HEK293 (cell line): Measurements from ENCODE around the gene PLP2.

Experiments
- CTCF ChIA-PET: fragments of 350-600 bp; formaldehyde crosslinking; extraction: SDS; loops from one replicate; lab custom pipeline; 2021; ENCODE audit warnings: antibody characterized with exemption; lab: Yijun Ruan, JAX
- POLR2A ChIA-PET: fragments of 300-600 bp; formaldehyde crosslinking; extraction: SDS; loops from one replicate; lab custom pipeline; 2020; ENCODE audit warnings: antibody characterized with exemption, inconsistent platforms; lab: Yijun Ruan, JAX
- H3K27ac ChIP-seq: fragments of 200-500 bp; sonication (Bioruptor generic); 2 replicates; pipeline ENCODE4 v1.5.1; 2014; ENCODE audit warnings: low read depth, low read length, control low read depth, inconsistent platforms; ENCODE audit errors: extremely low read depth
- H3K36me3 ChIP-seq, 2 experiments: fragments of 200-500 bp in 1 of 2; sonication (Bioruptor generic) in 1 of 2; 1 replicate in 1 of 2; 2 replicates in 1 of 2; pipeline ENCODE4 v1.5.1; 2014 to 2017; ENCODE audit warnings: inconsistent platforms in 2 of 2, low read length in 2 of 2; ENCODE audit not compliant: control insufficient read depth in 2 of 2, insufficient read depth in 1 of 2
- H3K4me1 ChIP-seq: fragments of 200-500 bp; sonication (Bioruptor generic); 2 replicates; pipeline ENCODE4 v1.5.1; 2014; ENCODE audit warnings: mild to moderate bottlenecking, low read length, inconsistent platforms; ENCODE audit not compliant: control insufficient read depth, insufficient read depth
- H3K4me3 ChIP-seq: 2 replicates; pipeline ENCODE4 v1.5.1; 2011; ENCODE audit warnings: low read depth, mild to moderate bottlenecking, control low read depth, low read length, moderate library complexity
- H3K9me3 ChIP-seq: fragments of 200-500 bp; sonication (Bioruptor generic); 2 replicates; pipeline ENCODE4 v1.5.1; 2014; ENCODE audit warnings: low read depth, low read length, inconsistent platforms; ENCODE audit not compliant: control insufficient read depth, insufficient read depth
- BCL11A ChIP-seq: fragments of 450-650 bp; formaldehyde crosslinking; IDR thresholded peaks from 2 replicates; pipeline ENCODE4 v1.5.1; 2016; ENCODE audit warnings: low read depth, missing biosample characterization, missing genetic modification characterization
- EGR2 ChIP-seq: fragments of 450-650 bp; formaldehyde crosslinking; IDR thresholded peaks from 2 replicates; pipeline ENCODE4 v1.5.1; 2016; ENCODE audit warnings: low read depth, missing biosample characterization, missing genetic modification characterization
- KLF1 ChIP-seq: fragments of 450-650 bp; formaldehyde crosslinking; IDR thresholded peaks from 2 replicates; pipeline ENCODE4 v1.5.1; 2016; ENCODE audit warnings: missing biosample characterization, missing genetic modification characterization
- MYNN ChIP-seq: fragments of 450-650 bp; formaldehyde crosslinking; IDR thresholded peaks from 2 replicates; pipeline ENCODE4 v1.5.1; 2016; ENCODE audit warnings: missing biosample characterization, missing genetic modification characterization, borderline replicate concordance
- SP7 ChIP-seq: fragments of 450-650 bp; formaldehyde crosslinking; IDR thresholded peaks from 2 replicates; pipeline ENCODE4 v1.5.1; 2016; ENCODE audit warnings: missing biosample characterization, missing genetic modification characterization
- TRIM28 ChIP-seq: IDR thresholded peaks from 2 replicates; pipeline ENCODE4 v1.6.1; 2011; ENCODE audit warnings: low read length, control low read depth, borderline replicate concordance
- WT1 ChIP-seq: fragments of 450-650 bp; formaldehyde crosslinking; IDR thresholded peaks from 2 replicates; pipeline ENCODE4 v1.5.1; 2016; ENCODE audit warnings: missing biosample characterization, missing genetic modification characterization
- ZBTB20 ChIP-seq: fragments of 450-650 bp; formaldehyde crosslinking; IDR thresholded peaks from 2 replicates; pipeline ENCODE4 v1.5.1; 2016; ENCODE audit warnings: missing biosample characterization, missing genetic modification characterization
- ZBTB48 ChIP-seq: fragments of 450-650 bp; formaldehyde crosslinking; IDR thresholded peaks from 2 replicates; pipeline ENCODE4 v1.5.1; 2016; ENCODE audit warnings: missing biosample characterization, missing genetic modification characterization
- ZFHX2 ChIP-seq: fragments of 450-650 bp; formaldehyde crosslinking; conservative IDR thresholded peaks from 2 replicates; pipeline ENCODE4 v1.5.1; 2016; ENCODE audit warnings: missing biosample characterization, missing genetic modification characterization
- ZIC2 ChIP-seq: fragments of 450-650 bp; formaldehyde crosslinking; IDR thresholded peaks from 2 replicates; pipeline ENCODE4 v1.5.1; 2016; ENCODE audit warnings: missing biosample characterization, missing genetic modification characterization
- ZNF514 ChIP-seq: fragments of 450-650 bp; formaldehyde crosslinking; IDR thresholded peaks from 2 replicates; pipeline ENCODE4 v1.5.1; 2016; ENCODE audit warnings: missing biosample characterization, missing genetic modification characterization
- ZNF664 ChIP-seq: fragments of 450-650 bp; formaldehyde crosslinking; IDR thresholded peaks from 2 replicates; pipeline ENCODE4 v1.5.1; 2016; ENCODE audit warnings: missing biosample characterization, missing genetic modification characterization
- ZNF777 ChIP-seq: fragments of 450-650 bp; formaldehyde crosslinking; IDR thresholded peaks from 2 replicates; pipeline ENCODE4 v1.5.1; 2017; ENCODE audit warnings: missing biosample characterization, missing genetic modification characterization, borderline replicate concordance
- ZSCAN30 ChIP-seq: fragments of 450-650 bp; IDR thresholded peaks from 2 replicates; pipeline ENCODE4 v1.5.1; 2018; ENCODE audit warnings: missing biosample characterization, mild to moderate bottlenecking, missing genetic modification characterization, moderate library complexity
- TF ChIP-seq, protein P1 (sequence below): fragments of 450-650 bp; formaldehyde crosslinking; IDR thresholded peaks from 2 replicates; pipeline ENCODE4 v1.5.1; 2017; ENCODE audit warnings: missing biosample characterization, missing genetic modification characterization
- TF ChIP-seq, protein P2 (sequence below): fragments of 450-650 bp; formaldehyde crosslinking; IDR thresholded peaks from 2 replicates; pipeline ENCODE4 v1.5.1; 2016; ENCODE audit warnings: missing biosample characterization, missing genetic modification characterization
- TF ChIP-seq, protein P3 (sequence below): fragments of 450-650 bp; formaldehyde crosslinking; IDR thresholded peaks from 2 replicates; pipeline ENCODE4 v1.5.1; 2016; ENCODE audit warnings: missing biosample characterization, missing genetic modification characterization

The PLP2 gene

DNA sequence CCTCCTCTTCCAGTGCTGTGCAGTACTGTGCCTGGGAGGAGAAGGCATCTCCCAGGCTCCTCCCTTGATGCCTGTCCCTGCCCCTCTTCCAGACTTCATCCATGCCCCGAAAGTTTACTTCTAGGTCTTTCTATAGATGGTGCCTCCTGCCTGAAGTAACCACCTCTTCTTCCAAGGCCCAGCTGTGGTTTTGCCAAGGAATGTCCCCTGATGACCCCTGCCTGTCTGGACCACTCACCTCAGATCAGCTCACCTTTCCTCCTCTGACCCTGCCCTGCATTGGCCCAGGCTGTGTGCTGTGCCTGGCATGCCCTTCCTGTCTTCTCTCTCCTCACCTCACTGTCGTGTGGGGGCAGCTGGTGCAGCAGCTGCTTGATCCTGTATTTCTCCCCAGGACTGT, 7.7 kb downstream of the PLP2 start (continued):
- TF ChIP-seq ZSCAN30 (tag by site-specific recombination): no peak

DNA sequence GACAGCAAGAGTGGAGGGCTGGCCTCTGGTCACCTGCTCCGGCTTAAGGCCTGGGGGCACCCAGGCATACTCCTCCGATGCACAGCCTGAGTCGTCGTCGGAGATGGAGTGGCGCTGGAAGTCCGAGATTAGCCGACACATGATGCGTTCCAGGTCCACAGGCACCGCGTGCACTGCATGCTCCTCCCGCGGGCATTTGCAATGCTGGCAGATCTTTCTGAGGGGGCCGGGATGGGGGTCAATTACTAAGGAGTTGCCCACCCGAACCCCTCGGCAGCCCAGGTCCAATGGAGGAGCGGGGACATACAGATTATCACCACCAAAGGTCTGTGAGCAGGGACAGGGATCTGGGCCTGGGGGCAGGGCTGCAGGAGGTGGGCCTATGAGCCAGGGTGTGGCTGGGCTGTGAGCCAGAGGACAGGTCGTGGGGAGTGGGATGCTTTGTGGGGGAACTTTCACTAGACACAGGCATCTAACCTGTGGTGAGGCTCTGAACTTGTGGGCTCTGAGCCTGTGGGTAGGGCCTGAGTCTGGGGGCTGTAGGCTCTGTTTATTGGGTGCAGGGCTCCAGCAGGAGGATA, 12.1 kb downstream of the PLP2 start:
- Histone ChIP-seq H3K36me3 (peaks cover 10 to 35% of the 10 kb centered on the region in 2 experiments; a peak in 2 of 3 replicates), H3K4me1 (peaks cover 2% of the 10 kb centered on the region; the same call in 1 of the 2 replicates), H3K27ac (no peak overlapping the region)
- CTCF ChIA-PET: interaction anchor here (0.6 to 1.1 kb wide), 3 partner anchors 9 to 1656 kb away, joined by 3 to 5 read pairs (median 3); no protein-coding TSS in a partner anchor
- TF ChIP-seq ZFHX2 (tag by site-specific recombination) (0 out of 2 replicates have a peak, but pooled peaks have one; percentile 10), ZNF664 (tag by site-specific recombination) (no peak), BCL11A (tag by site-specific recombination) (no peak), KLF1 (tag by site-specific recombination) (peak; percentile 40; the same call in 1 of the 2 replicates), EGR2 (tag by site-specific recombination) (peak; percentile 19; the same call in 1 of the 2 replicates)
- TF ChIP-seq, all 188 proteins: peak for 3
- POLR2A ChIA-PET: interaction anchor here (0.9 to 2.8 kb wide), 6 partner anchors 12 to 104 kb away, joined by 3 to 18 read pairs (median 5); partner anchors contain the start of genes PLP2, PPP1R3F and WDR45
- Histone ChIP-seq H3K4me3 (0 out of 2 replicates have a peak overlapping the region, but pooled peaks have one; percentile 2), H3K9me3 (no peaks in the 10 kb centered on the region)

DNA sequence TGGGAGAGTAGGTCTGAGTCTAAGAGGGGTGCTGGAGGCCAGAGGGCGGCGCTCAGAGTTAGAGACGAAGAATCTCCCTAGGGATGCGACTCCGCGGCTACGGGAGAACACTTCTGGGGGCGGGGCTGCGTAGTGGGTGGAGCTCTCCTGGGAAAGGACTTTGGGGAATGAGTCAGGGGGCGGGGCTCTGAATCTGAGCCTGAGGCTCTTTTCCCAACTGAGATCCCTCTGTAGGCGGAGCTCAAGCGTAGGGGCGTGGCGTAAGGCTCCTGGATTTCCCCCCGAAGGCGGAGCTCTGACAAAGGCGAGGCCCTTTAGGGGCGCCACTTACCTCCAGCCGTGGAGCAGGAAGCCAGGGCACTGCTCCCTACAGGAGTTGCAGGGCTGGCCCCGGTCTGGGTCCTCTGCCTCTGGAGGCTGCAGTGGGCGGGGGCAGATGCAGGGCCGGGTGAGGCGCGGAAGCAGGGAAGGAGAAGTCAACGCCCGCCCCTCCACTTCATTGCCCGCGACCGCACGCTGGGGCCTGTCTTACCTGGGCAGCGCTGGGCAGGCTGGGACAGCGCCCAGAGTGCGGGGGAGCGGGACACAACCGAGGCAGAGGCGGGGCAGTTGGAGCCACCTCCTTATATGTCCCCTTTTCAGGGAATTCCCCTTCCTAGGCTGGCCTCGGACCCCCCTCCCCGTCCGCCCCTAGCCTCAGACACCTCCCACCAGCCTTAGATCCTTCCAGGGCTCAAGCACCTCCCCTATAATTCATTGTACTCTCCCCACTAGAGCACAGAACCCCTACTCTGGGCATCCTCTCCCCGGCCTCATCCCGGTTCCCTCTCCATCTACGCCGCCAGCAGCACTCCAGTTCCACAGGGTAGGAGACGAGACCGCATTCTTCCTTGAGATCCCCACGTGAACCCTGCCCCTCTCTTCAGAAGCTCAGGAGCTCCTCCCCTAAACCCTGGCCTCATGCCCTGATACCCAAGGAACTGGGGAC, 12.9 kb downstream of the PLP2 start:
- Histone ChIP-seq H3K36me3 (peaks cover 10 to 27% of the 10 kb centered on the region in 2 experiments; a peak in 2 of 3 replicates), H3K9me3 (no peaks in the 10 kb centered on the region), H3K4me1 (peaks cover 2% of the 10 kb centered on the region; the same call in 1 of the 2 replicates), H3K27ac (peak overlapping the region; percentile 64), H3K4me3 (peak overlapping the region; percentile 28)
- ChIA-PET CTCF (interaction anchor here (0.6 to 1.1 kb wide), 3 partner anchors 8 to 1655 kb away, joined by 3 to 5 read pairs (median 3); no protein-coding TSS in a partner anchor), POLR2A (interaction anchor here (0.6 to 2.8 kb wide), 7 partner anchors 13 to 213 kb away, joined by 3 to 18 read pairs (median 4); partner anchors contain the start of genes KCND1, PLP2, PPP1R3F and WDR45)
- TF ChIP-seq WT1 (tag by site-specific recombination) (peak; percentile 22; the same call in 1 of the 2 replicates), SP7 (tag by site-specific recombination) (peak; percentile 67), ZNF514 (tag by site-specific recombination) (no peak), ZIC2 (tag by site-specific recombination) (peak; percentile 67), ZNF777 (tag by site-specific recombination) (no peak), ZBTB20 (tag by site-specific recombination) (peak; percentile 89), TRIM28 (no peak), ZBTB48 (peak; percentile 61), MYNN (tag by site-specific recombination) (no peak)
- TF ChIP-seq, protein P1, sequence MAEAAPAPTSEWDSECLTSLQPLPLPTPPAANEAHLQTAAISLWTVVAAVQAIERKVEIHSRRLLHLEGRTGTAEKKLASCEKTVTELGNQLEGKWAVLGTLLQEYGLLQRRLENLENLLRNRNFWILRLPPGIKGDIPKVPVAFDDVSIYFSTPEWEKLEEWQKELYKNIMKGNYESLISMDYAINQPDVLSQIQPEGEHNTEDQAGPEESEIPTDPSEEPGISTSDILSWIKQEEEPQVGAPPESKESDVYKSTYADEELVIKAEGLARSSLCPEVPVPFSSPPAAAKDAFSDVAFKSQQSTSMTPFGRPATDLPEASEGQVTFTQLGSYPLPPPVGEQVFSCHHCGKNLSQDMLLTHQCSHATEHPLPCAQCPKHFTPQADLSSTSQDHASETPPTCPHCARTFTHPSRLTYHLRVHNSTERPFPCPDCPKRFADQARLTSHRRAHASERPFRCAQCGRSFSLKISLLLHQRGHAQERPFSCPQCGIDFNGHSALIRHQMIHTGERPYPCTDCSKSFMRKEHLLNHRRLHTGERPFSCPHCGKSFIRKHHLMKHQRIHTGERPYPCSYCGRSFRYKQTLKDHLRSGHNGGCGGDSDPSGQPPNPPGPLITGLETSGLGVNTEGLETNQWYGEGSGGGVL (tag by site-specific recombination): peak; percentile 80
- TF ChIP-seq, protein P2, sequence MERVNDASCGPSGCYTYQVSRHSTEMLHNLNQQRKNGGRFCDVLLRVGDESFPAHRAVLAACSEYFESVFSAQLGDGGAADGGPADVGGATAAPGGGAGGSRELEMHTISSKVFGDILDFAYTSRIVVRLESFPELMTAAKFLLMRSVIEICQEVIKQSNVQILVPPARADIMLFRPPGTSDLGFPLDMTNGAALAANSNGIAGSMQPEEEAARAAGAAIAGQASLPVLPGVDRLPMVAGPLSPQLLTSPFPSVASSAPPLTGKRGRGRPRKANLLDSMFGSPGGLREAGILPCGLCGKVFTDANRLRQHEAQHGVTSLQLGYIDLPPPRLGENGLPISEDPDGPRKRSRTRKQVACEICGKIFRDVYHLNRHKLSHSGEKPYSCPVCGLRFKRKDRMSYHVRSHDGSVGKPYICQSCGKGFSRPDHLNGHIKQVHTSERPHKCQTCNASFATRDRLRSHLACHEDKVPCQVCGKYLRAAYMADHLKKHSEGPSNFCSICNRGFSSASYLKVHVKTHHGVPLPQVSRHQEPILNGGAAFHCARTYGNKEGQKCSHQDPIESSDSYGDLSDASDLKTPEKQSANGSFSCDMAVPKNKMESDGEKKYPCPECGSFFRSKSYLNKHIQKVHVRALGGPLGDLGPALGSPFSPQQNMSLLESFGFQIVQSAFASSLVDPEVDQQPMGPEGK (tag by site-specific recombination): peak; percentile 84
- TF ChIP-seq, protein P3, sequence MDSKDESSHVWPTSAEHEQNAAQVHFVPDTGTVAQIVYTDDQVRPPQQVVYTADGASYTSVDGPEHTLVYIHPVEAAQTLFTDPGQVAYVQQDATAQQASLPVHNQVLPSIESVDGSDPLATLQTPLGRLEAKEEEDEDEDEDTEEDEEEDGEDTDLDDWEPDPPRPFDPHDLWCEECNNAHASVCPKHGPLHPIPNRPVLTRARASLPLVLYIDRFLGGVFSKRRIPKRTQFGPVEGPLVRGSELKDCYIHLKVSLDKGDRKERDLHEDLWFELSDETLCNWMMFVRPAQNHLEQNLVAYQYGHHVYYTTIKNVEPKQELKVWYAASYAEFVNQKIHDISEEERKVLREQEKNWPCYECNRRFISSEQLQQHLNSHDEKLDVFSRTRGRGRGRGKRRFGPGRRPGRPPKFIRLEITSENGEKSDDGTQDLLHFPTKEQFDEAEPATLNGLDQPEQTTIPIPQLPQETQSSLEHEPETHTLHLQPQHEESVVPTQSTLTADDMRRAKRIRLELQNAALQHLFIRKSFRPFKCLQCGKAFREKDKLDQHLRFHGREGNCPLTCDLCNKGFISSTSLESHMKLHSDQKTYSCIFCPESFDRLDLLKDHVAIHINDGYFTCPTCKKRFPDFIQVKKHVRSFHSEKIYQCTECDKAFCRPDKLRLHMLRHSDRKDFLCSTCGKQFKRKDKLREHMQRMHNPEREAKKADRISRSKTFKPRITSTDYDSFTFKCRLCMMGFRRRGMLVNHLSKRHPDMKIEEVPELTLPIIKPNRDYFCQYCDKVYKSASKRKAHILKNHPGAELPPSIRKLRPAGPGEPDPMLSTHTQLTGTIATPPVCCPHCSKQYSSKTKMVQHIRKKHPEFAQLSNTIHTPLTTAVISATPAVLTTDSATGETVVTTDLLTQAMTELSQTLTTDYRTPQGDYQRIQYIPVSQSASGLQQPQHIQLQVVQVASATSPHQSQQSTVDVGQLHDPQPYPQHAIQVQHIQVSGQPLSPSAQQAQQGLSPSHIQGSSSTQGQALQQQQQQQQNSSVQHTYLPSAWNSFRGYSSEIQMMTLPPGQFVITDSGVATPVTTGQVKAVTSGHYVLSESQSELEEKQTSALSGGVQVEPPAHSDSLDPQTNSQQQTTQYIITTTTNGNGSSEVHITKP (tag by site-specific recombination): peak; percentile 84
